C4-2B (cell line): ENCODE data around the gene AXIN2.

Experiments used
- ZFX ChIP-seq: fragments of 450-650 bp; IDR thresholded peaks from 2 replicates; pipeline ENCODE4 v1.6.1; 2017
- TF ChIP-seq, protein P1 (sequence below): fragments of 450-650 bp; conservative IDR thresholded peaks from 2 replicates; pipeline ENCODE4 v1.5.1; 2017; ENCODE audit warnings: mild to moderate bottlenecking

DNA sequence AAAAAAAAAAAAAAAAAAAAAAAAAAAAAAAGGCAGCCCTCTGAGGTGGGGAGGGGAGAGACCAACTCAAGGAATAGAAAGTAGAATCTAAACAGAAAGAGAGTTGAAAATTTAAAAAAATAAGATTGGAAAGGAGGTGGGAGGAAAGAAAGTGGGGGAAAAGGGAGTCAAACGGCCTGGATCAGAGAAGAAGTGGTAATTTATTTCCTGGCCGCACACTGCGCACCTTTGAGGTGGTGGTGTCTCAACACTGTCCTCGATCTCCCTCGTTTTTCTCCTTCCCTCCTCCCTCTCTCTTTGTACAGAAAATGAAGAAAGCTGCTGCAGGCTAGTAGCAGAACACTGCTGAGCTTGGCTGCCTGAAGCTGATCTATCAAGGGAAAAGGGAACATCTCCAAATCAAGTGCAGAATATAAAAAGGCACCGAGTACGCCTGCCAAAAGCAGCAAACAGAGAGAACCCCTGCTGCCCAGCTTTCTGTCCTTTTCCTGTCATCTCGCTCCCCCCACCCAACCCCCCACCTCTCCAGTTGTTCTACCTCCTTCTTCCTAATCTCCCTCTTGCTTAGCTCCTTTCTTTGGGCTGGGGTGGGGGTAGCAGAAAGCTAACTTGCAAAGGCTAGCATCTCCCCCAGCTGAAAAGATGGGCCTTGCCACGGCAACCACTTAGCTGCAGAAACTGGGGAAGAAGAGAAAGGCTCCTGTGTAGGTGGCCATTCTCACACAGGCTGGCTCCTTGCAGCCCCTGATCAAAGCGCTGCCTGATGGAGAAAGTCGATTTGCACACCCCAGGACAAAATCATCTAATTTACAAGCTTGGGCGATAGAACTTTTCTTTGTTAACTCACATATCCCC lies 22.5 kb downstream of the AXIN2 start:
- TF ChIP-seq, protein P1, sequence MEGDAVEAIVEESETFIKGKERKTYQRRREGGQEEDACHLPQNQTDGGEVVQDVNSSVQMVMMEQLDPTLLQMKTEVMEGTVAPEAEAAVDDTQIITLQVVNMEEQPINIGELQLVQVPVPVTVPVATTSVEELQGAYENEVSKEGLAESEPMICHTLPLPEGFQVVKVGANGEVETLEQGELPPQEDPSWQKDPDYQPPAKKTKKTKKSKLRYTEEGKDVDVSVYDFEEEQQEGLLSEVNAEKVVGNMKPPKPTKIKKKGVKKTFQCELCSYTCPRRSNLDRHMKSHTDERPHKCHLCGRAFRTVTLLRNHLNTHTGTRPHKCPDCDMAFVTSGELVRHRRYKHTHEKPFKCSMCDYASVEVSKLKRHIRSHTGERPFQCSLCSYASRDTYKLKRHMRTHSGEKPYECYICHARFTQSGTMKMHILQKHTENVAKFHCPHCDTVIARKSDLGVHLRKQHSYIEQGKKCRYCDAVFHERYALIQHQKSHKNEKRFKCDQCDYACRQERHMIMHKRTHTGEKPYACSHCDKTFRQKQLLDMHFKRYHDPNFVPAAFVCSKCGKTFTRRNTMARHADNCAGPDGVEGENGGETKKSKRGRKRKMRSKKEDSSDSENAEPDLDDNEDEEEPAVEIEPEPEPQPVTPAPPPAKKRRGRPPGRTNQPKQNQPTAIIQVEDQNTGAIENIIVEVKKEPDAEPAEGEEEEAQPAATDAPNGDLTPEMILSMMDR, result no peak
- TF ChIP-seq ZFX, result no peak
